HG03103 (cell line): ENCODE measurements around the gene CCSER2.
A peak's percentile ranks its signal among the peaks of the same experiment; 100 is the strongest.
"Not testable (repeated sequence)": the region's sequence is repeated elsewhere in the genome, so short reads cannot be mapped to it uniquely, and the experiment has no call there.

ENCODE experiments used
- ATAC-seq: cut with Tn5 transposase; IDR thresholded peaks from one replicate; pipeline ENCODE4 v1.9.1; 2021; ENCODE audit warnings: low read depth; ENCODE audit not compliant: unreplicated experiment

Gene CCSER2

DNA sequence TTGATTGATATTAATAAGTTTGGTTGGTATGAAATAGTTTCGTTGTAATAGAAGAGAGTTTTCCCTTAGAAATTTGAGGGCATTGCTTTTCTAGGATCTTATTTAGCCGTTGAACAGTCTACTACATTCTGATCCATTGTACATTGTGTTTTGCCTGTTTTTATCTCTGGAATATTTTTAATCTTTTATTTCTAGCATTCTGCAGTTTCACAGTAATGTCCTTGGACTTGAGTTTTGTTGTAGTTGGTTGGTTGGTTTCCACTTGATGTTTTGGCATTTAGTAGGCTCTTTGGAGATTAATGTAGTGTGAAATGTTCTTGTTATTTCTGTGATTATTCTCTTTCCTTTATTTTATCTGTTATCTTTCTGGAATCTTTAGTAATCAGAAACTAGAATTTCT, 112.4 kb downstream of the CCSER2 start:
- ATAC-seq = no peak

DNA sequence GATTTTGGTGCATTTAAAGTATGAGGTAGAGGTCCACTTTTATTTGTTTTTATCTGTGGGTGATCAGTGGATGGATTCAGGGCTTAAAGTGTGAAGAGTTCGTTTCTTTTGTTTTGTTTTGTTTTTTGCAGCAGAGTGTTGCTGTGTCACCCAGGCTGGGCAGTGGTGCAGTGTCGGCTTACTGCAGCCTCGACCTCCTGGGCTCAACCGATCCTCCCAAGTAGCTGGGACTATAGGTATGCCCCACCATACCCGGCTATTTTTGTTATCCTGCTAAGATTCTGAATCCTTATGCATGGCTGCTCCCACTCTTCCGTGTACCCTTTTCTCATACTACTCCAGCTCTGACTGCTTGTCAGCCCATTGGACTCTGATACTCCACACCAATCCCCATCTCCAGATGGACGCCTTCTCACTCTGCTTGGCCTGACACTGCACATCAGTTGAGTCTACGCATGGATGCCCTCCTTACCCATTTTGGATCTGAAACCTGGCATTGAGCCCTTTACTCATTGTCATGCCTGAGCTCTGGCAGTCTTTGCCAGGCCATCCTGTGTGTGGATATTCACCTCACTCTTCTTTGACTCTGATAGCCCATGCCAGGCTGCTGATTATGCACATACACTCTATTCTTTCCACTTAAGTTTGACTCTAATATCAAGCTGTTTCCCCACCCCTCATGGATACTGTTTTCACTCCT, 119.5 kb downstream of the CCSER2 start:
- no peak for ATAC-seq

DNA sequence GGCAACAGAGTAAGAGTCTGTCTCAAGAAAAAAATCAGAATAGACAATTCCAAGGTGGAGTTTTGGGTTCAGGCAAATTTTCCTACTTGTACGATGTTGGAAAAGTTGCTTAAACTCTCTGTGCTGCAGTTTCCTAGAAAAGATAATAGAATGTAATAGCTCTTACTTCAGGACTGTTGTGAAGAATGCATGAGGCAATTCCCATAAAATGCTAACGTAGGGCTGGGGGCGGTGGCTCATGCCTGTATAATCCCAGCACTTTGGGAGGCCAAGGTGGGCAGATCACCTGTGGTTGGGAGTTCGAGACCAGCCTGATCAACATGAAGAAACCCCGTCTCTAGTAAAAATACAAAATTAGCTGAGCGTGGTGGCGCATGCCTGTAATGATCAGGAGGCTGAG, 121.0 kb downstream of the CCSER2 start:
- not testable (repeated sequence) for ATAC-seq

DNA sequence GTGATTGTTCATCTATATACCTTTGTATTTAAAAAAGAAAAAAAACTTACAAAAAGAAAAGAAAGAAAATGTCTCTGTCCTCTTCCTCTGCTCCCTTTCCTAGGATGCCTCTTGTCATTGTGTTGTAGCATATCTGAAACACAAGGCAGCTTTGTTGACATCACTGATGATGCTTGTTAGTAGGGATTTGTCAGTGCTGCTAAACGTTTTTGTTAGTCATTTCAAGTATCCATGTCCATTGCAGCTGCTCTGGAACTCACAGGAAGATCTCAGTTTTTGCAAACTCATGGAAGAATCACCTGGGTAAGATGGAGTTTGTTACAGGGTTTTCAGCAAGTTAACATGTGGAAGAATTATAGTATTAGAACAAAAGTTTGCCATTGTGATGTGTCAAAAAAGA, 123.6 kb downstream of the CCSER2 start:
- ATAC-seq = no peak

- ATAC-seq = no peak
Measured at GRCh38 chr10:84453303-84453702, 124.9 kb downstream of the CCSER2 start.

GRCh38 chr10:84456126-84456525, 127.7 kb downstream of the CCSER2 start:
- ATAC-seq = no peak

DNA sequence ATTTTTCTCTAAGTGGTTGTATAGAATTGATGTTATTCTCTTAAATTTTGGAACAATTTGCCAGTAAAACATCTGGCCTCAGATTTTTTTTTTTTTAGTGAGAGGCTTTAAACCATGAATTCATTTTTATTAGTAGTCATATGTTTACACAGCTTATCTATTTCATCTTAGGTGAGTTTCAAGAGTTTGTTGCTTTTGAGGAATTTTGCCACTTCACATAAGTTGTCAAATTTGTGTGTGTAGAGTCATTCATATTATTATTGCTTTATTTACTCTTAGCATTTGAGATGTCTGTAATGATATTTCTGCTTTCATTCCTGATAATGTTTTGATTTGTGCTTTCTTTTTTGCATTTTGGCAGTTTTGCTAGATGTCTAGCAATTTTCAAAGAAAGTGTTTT, 132.1 kb downstream of the CCSER2 start:
- ATAC-seq = no peak

DNA sequence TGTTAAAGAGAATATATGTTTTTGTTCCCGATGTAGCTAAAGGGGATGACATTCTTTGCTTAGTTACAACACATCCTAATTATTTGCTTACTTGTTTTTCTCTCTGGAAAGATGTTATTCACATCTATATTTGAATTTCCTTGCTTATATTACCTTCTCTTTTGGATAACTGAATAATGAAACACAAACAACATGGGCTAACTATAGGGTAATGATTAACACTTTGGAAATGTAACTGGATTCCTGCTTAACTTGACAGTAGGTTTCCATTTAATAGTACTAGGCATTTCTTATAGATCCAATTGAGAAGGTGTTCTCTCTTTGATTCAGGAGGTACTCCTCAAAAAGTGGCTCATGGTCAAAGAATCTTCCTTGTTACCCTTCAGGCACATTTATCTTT, 141.1 kb downstream of the CCSER2 start:
- no peak for ATAC-seq

DNA sequence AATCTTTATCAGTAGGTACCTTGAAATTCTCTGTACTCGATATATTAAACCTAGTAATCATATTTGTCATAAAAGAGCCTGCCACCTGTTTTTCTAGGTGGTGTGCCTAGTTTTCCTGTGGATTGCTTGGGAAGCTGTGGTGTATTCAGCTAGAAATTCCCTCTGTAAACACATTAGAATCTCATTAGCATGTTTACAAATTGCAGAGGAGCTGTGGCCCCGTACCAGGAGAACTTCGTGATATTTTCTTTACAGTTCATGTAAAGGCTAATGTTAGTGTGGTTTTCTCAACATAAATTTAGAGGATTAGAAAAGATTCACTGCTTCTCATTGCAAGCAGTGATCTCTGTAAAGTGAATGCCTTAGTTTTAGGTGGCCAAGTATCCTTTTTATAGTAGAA, 144.7 kb downstream of the CCSER2 start:
- ATAC-seq = no peak

GRCh38 chr10:84477398-84478128, 149.2 kb downstream of the CCSER2 start:
- no peak for ATAC-seq

GRCh38 chr10:84478151-84478550, 149.8 kb downstream of the CCSER2 start:
- no peak for ATAC-seq

GRCh38 chr10:84478679-84479078, 150.3 kb downstream of the CCSER2 start:
- ATAC-seq = no peak

DNA sequence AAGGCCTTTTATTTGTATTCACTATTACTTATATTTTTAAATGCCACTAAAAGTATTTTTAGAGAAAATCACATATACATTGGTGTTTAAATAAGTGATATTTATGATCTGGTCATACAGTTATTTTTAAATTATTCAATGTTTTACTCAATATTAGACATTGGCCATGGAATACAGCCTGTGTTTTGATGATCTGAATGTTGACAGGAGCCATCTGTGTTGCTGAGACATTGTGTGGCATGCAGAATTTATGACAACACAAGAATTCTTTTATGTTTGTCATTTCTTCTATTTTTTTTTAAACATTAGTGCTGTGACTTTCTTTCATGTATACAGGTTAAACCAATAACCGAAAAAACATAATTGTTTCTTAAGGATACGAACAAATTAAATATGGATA, 156.2 kb downstream of the CCSER2 start:
- ATAC-seq = no peak

DNA sequence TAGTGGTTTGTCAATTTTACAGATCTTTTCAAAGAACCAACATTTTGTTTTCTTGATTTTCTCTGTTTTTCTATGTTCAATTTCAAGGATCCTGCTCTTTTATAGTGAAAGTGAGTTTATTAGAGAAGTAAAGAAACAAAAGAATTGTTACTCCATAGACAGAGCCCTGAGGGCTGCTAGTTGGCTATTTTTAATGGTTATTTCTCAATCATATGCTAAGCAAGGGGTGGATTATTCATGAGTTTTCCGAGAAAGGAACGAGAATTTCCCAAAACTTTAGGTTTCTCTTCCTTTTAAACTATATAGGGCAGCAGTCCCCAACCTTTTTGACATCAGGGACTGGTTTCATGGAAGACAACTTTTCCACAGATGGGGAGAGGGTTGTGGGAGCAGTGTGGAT, 165.0 kb downstream of the CCSER2 start:
- ATAC-seq = no peak

- ATAC-seq = no peak
Measured at GRCh38 chr10:84493951-84494848, 165.8 kb downstream of the CCSER2 start.

GRCh38 chr10:84494849-84495180, 166.4 kb downstream of the CCSER2 start:
- no peak for ATAC-seq

- ATAC-seq = no peak
Measured at GRCh38 chr10:84497978-84498377, 169.6 kb downstream of the CCSER2 start.

GRCh38 chr10:84499039-84499438, 170.7 kb downstream of the CCSER2 start:
- ATAC-seq = not testable (repeated sequence)

DNA sequence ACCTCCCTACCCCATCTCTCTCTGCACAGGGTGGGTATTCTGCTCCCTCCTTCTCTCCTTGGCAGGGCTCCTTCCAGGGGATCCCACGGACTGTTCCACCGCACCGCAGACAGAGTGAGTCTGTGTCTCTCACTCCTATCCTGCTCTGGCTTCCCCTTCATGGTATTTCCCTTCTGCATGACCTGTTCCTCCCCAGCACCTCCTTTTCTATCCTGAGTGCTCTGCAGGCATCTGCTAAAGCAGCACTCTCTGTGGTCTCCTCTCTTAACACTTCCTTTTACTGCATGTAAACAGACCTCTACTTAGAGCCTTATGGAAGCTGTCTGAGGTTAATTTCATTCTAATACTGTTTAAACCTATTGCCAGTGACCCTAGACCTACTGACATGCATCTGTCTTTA, 171.5 kb downstream of the CCSER2 start:
- peak; percentile 57 for ATAC-seq

DNA sequence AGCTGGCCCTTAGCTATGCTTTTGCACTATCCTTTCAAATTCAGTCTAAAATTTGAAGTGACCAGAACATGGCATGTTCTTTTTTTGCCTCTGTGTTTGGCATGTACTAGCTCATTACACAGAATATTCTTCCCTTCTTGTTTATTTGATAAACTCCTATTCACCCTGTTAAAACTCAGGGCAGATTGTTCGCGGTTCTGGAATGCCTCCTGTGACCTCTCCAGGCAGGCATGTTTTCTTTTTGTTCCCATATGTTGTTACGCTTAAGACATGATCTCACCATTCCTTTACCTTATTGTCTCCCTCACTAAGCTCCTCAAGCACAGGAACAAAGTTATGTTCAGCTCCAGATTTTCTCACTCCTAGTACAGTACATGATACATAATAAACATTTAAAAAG, 181.7 kb downstream of the CCSER2 start:
- no peak for ATAC-seq

DNA sequence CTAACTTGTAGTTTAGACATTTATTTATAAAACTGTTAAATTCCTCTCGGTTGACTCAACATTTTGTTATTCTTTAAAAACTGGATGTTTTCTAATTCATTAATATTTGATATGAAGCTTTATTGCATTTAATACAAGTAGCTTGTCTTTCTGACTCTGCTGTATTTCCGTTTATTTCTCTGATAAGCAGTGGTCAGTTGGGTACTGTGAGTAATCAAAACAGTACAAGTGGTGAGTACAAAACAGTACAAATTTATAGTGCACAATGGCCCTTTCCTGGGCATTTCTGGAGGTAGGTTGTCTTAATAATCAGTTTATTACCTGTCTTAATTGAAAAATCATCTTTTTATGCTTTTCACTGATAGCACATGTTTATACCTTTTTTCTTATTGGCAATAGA, 182.7 kb downstream of the CCSER2 start:
- no peak for ATAC-seq
